HFF-Myc (cell line): ENCODE measurements around the gene GNAO1.

Experiments used
- DNase-seq: peaks from one replicate; pipeline ENCODE4 v3.0.0-alpha.2; 2011; ENCODE audit warnings: low read depth; ENCODE audit errors: extremely low read depth
- H3K4me3 ChIP-seq: replicated peaks from 2 replicates; pipeline ENCODE4 v1.5.1; 2011; ENCODE audit warnings: low read depth, mild to moderate bottlenecking, control low read depth, low read length
- CTCF ChIP-seq: IDR thresholded peaks from 2 replicates; pipeline ENCODE4 v1.5.1; 2012; ENCODE audit warnings: mild to moderate bottlenecking, low read depth, low read length, control low read depth; ENCODE audit errors: missing control alignments

The GNAO1 gene

GRCh38 chr16:56355786-56356275 is 164.5 kb downstream of the GNAO1 start:
- peak overlapping the region; percentile 29 for H3K4me3 ChIP-seq
- DNase-seq = no peak
- TF ChIP-seq CTCF = no peak

GRCh38 chr16:56356276-56357240 is 165.3 kb downstream of the GNAO1 start:
- TF ChIP-seq CTCF = peak; percentile 88
- peak overlapping the region; percentile 29 for H3K4me3 ChIP-seq
- peak; percentile 61 for DNase-seq

GRCh38 chr16:56357241-56357764 is 166.0 kb downstream of the GNAO1 start:
- no peak for DNase-seq
- no peak for TF ChIP-seq CTCF
- peak overlapping the region; percentile 29 for H3K4me3 ChIP-seq

GRCh38 chr16:56357765-56358322 is 166.6 kb downstream of the GNAO1 start:
- no peak overlapping the region for H3K4me3 ChIP-seq
- no peak for TF ChIP-seq CTCF
- no peak for DNase-seq

- DNase-seq = no peak
- TF ChIP-seq CTCF = no peak
Measured at GRCh38 chr16:56360117-56361008, 169.1 kb downstream of the GNAO1 start.

GRCh38 chr16:56362057-56362655 is 170.9 kb downstream of the GNAO1 start:
- H3K4me3 ChIP-seq = no peak overlapping the region
- TF ChIP-seq CTCF = no peak
- DNase-seq = no peak

More at GRCh38 chr16:56360117-56361008, 169.1 kb downstream of the GNAO1 start:
- no peak overlapping the region for H3K4me3 ChIP-seq
